GM23338 (cell line): Measurements from ENCODE around the gene SULF2.

Source experiments
- CTCF ChIP-seq, 2 experiments: fragments of 200-600 bp in 1 of 2; sonication (generic) in 1 of 2; conservative IDR thresholded peaks; 2 replicates each; pipeline versions ENCODE4 v1.5.1 to v1.6.1; 2016 to 2017; ENCODE audit warnings: antibody characterized with exemption in 2 of 2, low read depth in 2 of 2, mild to moderate bottlenecking in 2 of 2, moderate library complexity in 1 of 2
- EZH2 ChIP-seq: fragments of 200-600 bp; sonication (generic); IDR thresholded peaks from one replicate; pipeline ENCODE4 v1.8.0; 2017; ENCODE audit warnings: antibody characterized with exemption, mild to moderate bottlenecking, low read depth; ENCODE audit not compliant: unreplicated experiment
- POLR2AphosphoS5 ChIP-seq: IDR thresholded peaks from 2 replicates; pipeline ENCODE4 v1.6.1; 2016; ENCODE audit warnings: antibody characterized with exemption, low read depth
- REST ChIP-seq: IDR thresholded peaks from one replicate; pipeline ENCODE4 v1.6.1; 2018; ENCODE audit warnings: antibody characterized with exemption; ENCODE audit not compliant: unreplicated experiment

DNA sequence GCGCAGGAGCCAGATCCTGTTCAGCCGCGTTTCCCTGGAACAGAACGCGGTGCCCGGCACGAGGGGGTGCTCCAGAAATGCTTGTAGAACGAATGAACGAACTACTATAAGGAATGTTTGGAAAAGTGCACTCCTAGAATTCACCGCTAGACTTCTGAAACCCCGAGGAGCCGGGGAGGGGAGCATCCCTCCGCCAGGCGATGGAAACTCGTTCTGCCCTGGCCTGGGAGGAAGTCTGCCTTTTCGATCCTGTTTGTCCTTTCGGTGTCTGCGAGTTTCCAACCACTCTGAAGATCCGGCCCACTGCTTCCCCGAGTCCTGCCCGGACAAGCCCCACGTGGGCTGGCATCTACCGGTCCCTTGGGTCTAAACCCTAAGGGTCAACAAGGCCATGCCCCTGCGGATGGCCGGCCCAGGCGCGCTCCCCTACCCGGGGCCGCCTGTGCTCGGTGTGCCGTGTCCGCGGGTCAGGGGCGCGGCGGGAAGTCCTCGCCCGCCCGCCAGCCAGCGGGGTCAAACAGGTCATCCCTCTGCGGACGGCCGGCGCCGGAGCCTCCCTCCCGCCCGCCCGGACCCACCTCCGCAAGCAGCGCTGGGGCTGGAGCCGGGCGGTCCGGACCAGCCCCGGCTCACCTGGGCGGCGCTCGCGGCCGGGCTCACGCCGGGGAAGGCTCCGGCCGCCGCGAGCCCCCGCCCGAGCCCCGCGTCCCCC lies 526 bp downstream of the SULF2 start:
- TF ChIP-seq CTCF (conservative IDR thresholded peaks at IDR 0.05; ENCODE audit: low read depth in 2 of 2) (peak in 1 of 2 experiments; percentile 27; a peak in 2 of 4 replicates), EZH2 (no peak), POLR2AphosphoS5 (no peak), REST (no peak)
